Mesenchymal stem cell (in vitro differentiated cells and primary cell): ENCODE measurements around the gene CREBRF.

Source experiments
- DNase-seq: peaks from one replicate; pipeline ENCODE4 v3.0.0-alpha.2; 2013
- H2AFZ ChIP-seq: one replicate; pipeline ENCODE4 v1.6.1; 2013; ENCODE audit warnings: low read depth, mild to moderate bottlenecking, control low read depth, inconsistent platforms, low read length, moderate library complexity
- H2AK5ac ChIP-seq: 2 replicates; pipeline ENCODE4 v1.6.1; 2013; ENCODE audit warnings: low read length, moderate library complexity, mild to moderate bottlenecking, inconsistent platforms; ENCODE audit not compliant: severe bottlenecking
- H2BK120ac ChIP-seq: one replicate; pipeline ENCODE4 v1.6.1; 2013; ENCODE audit warnings: low read depth, mild to moderate bottlenecking, inconsistent platforms, low read length, moderate library complexity
- H2BK12ac ChIP-seq, 2 experiments: one replicate each; pipeline ENCODE4 v1.6.1; 2013; ENCODE audit warnings: inconsistent platforms in 2 of 2, low read length in 2 of 2, mild to moderate bottlenecking in 2 of 2, moderate library complexity in 2 of 2, control low read depth in 1 of 2
- H2BK15ac ChIP-seq: one replicate; pipeline ENCODE4 v1.6.1; 2013; ENCODE audit warnings: mild to moderate bottlenecking, low read depth, inconsistent platforms; ENCODE audit not compliant: poor library complexity, severe bottlenecking
- H2BK5ac ChIP-seq: 2 replicates; pipeline ENCODE4 v1.6.1; 2013; ENCODE audit warnings: low read depth, mild to moderate bottlenecking, low read length, control low read depth, inconsistent platforms; ENCODE audit not compliant: poor library complexity, severe bottlenecking
- H3K14ac ChIP-seq, 2 experiments: one replicate each; pipeline ENCODE4 v1.6.1; 2013; ENCODE audit warnings: inconsistent platforms in 2 of 2, low read length in 2 of 2, control low read depth in 1 of 2, mild to moderate bottlenecking in 1 of 2, moderate library complexity in 1 of 2
- H3K18ac ChIP-seq, 2 experiments: one replicate each; pipeline ENCODE4 v1.6.1; 2013; ENCODE audit warnings: inconsistent platforms in 2 of 2, low read length in 2 of 2, control low read depth in 1 of 2, low read depth in 1 of 2, mild to moderate bottlenecking in 1 of 2
- H3K23ac ChIP-seq, 2 experiments: one replicate each; pipeline ENCODE4 v1.6.1; 2013; ENCODE audit warnings: inconsistent platforms in 2 of 2, low read length in 2 of 2, mild to moderate bottlenecking in 2 of 2, moderate library complexity in 2 of 2, control low read depth in 1 of 2
- H3K27ac ChIP-seq: 2 replicates; pipeline ENCODE4 v1.5.1; 2013; ENCODE audit warnings: mild to moderate bottlenecking, moderate library complexity, low read length, control low read depth, inconsistent platforms; ENCODE audit not compliant: poor library complexity, severe bottlenecking
- H3K27me3 ChIP-seq, 2 experiments: 2 replicates each; pipeline versions ENCODE4 v1.6.1 to v1.7.0; 2013; ENCODE audit warnings: low read length in 2 of 2, mild to moderate bottlenecking in 2 of 2, moderate library complexity in 2 of 2, control low read depth in 1 of 2, inconsistent platforms in 1 of 2; ENCODE audit not compliant: control insufficient read depth in 1 of 2, insufficient read depth in 1 of 2
- H3K36me3 ChIP-seq, 2 experiments: 2 replicates each; pipeline versions ENCODE4 v1.6.1 to v1.7.0; 2013; ENCODE audit warnings: low read length in 2 of 2, control low read depth in 1 of 2, inconsistent platforms in 1 of 2, low read depth in 1 of 2, mild to moderate bottlenecking in 1 of 2; ENCODE audit not compliant: insufficient read depth in 2 of 2, control insufficient read depth in 1 of 2
- H3K4ac ChIP-seq, 2 experiments: one replicate each; pipeline ENCODE4 v1.6.1; 2013; ENCODE audit warnings: inconsistent platforms in 2 of 2, low read length in 2 of 2, mild to moderate bottlenecking in 2 of 2, moderate library complexity in 2 of 2, control low read depth in 1 of 2, low read depth in 1 of 2
- H3K4me1 ChIP-seq: 2 replicates; pipeline ENCODE4 v1.6.1; 2013; ENCODE audit warnings: low read depth, low read length, control low read depth; ENCODE audit not compliant: control insufficient read depth, insufficient read depth
- H3K4me2 ChIP-seq: 2 replicates; pipeline ENCODE4 v1.6.1; 2013; ENCODE audit warnings: low read length, mild to moderate bottlenecking, inconsistent platforms; ENCODE audit not compliant: poor library complexity, severe bottlenecking
- H3K4me3 ChIP-seq, 2 experiments: 2 replicates each; pipeline versions ENCODE4 v1.5.1 to v1.7.0; 2013; ENCODE audit warnings: low read length in 2 of 2, mild to moderate bottlenecking in 2 of 2, control low read depth in 1 of 2, low read depth in 1 of 2; ENCODE audit not compliant: insufficient read depth in 1 of 2
- H3K79me1 ChIP-seq: replicated peaks from 2 replicates; pipeline ENCODE4 v1.6.1; 2013; ENCODE audit warnings: mild to moderate bottlenecking, control low read depth, low read length, inconsistent platforms; ENCODE audit not compliant: poor library complexity, severe bottlenecking
- H3K9ac ChIP-seq: 2 replicates; pipeline ENCODE4 v1.7.0; 2013; ENCODE audit warnings: mild to moderate bottlenecking, low read length, moderate library complexity
- H3K9me3 ChIP-seq: 2 replicates; pipeline ENCODE4 v1.7.0; 2013; ENCODE audit warnings: mild to moderate bottlenecking, low read length; ENCODE audit not compliant: control insufficient read depth
- H4K8ac ChIP-seq: one replicate; pipeline ENCODE4 v1.6.1; 2013; ENCODE audit warnings: inconsistent platforms, mild to moderate bottlenecking, low read length, moderate library complexity
- H4K91ac ChIP-seq: one replicate; pipeline ENCODE4 v1.6.1; 2013; ENCODE audit warnings: mild to moderate bottlenecking, low read length, inconsistent platforms
- WGBS: methylation state at CpG from one replicate; pipeline ENCODE4 v1.1.7; 2013; ENCODE audit warnings: mixed read lengths; 5-methylcytosine and 5-hydroxymethylcytosine counted together

The CREBRF gene

GRCh38 chr5:173050791-173051190 lies 5.4 kb upstream of the CREBRF start:
- H3K9ac ChIP-seq: peak overlapping the region; percentile 18
- H2BK120ac ChIP-seq: no peak overlapping the region
- no peaks in the 10 kb centered on the region for H3K27me3 ChIP-seq
- H3K14ac ChIP-seq: no peak overlapping the region
- 58% methylated on average over 2 of the region's 2 CpGs for WGBS
- H3K36me3 ChIP-seq: no peaks in the 10 kb centered on the region
- H4K91ac ChIP-seq: no peak overlapping the region
- no peak overlapping the region for H2BK12ac ChIP-seq
- no peaks in the 10 kb centered on the region for H3K4me1 ChIP-seq
- no peak overlapping the region for H3K27ac ChIP-seq
- no peaks in the 10 kb centered on the region for H3K79me1 ChIP-seq
- no peak overlapping the region for H3K4me2 ChIP-seq
- H2AFZ ChIP-seq: no peak overlapping the region
- no peaks in the 10 kb centered on the region for H3K9me3 ChIP-seq
- no peak overlapping the region for H2AK5ac ChIP-seq
- H3K23ac ChIP-seq: no peak overlapping the region
- H3K18ac ChIP-seq: no peak overlapping the region
- no peak overlapping the region for H3K4ac ChIP-seq
- no peak overlapping the region for H4K8ac ChIP-seq
- H2BK5ac ChIP-seq: no peak overlapping the region
- DNase-seq: peak; percentile 25
- no peak overlapping the region for H2BK15ac ChIP-seq
- no peak overlapping the region for H3K4me3 ChIP-seq

GRCh38 chr5:173051746-173052145 lies 4.4 kb upstream of the CREBRF start:
- Histone ChIP-seq H3K4ac (no peak overlapping the region), H3K23ac (no peak overlapping the region), H3K4me1 (no peaks in the 10 kb centered on the region), H3K27me3 (no peaks in the 10 kb centered on the region), H4K91ac (no peak overlapping the region), H3K4me2 (no peak overlapping the region), H4K8ac (no peak overlapping the region), H3K9me3 (no peaks in the 10 kb centered on the region), H2AK5ac (no peak overlapping the region), H3K9ac (no peak overlapping the region), H2BK15ac (no peak overlapping the region), H3K79me1 (peaks cover 2% of the 10 kb centered on the region), H2BK12ac (no peak overlapping the region), H3K18ac (no peak overlapping the region), H3K4me3 (no peak overlapping the region), H3K27ac (no peak overlapping the region), H2AFZ (no peak overlapping the region), H3K14ac (no peak overlapping the region), H3K36me3 (no peaks in the 10 kb centered on the region), H2BK5ac (no peak overlapping the region), H2BK120ac (no peak overlapping the region)
- peak; percentile 40 for DNase-seq
- WGBS: 41% methylated on average over 3 of the region's 5 CpGs

- Histone ChIP-seq H4K91ac (no peak overlapping the region), H2BK5ac (no peak overlapping the region), H3K9ac (no peak overlapping the region)
Measured at GRCh38 chr5:173053041-173053440, 3.1 kb upstream of the CREBRF start.

GRCh38 chr5:173055042-173055721 lies 970 bp upstream of the CREBRF start:
- 43% methylated on average over 8 of the region's 10 CpGs for WGBS
- DNase-seq: no peak

More at GRCh38 chr5:173053041-173053440, 3.1 kb upstream of the CREBRF start:
- Histone ChIP-seq H3K4me2 (no peak overlapping the region), H2AK5ac (no peak overlapping the region), H3K14ac (no peak overlapping the region), H3K79me1 (peaks cover 2% of the 10 kb centered on the region), H4K8ac (no peak overlapping the region), H2BK15ac (no peak overlapping the region), H3K23ac (no peak overlapping the region), H3K27me3 (no peaks in the 10 kb centered on the region), H3K4me1 (no peaks in the 10 kb centered on the region), H3K4me3 (no peak overlapping the region), H3K27ac (no peak overlapping the region), H2BK12ac (no peak overlapping the region), H3K18ac (no peak overlapping the region), H3K9me3 (no peaks in the 10 kb centered on the region), H2BK120ac (no peak overlapping the region), H3K4ac (no peak overlapping the region), H2AFZ (no peak overlapping the region), H3K36me3 (no peaks in the 10 kb centered on the region)
- no peak for DNase-seq
- 93% methylated on average over 3 of the region's 3 CpGs for WGBS

More at GRCh38 chr5:173055042-173055721, 970 bp upstream of the CREBRF start:
- peak overlapping the region in 1 of 2 experiments; percentile 83 for H3K4me3 ChIP-seq
- H3K4ac ChIP-seq: peak overlapping the region in 1 of 2 experiments; percentile 16
- no peaks in the 10 kb centered on the region for H3K27me3 ChIP-seq
- peak overlapping the region; percentile 60 for H4K8ac ChIP-seq
- H3K9me3 ChIP-seq: no peaks in the 10 kb centered on the region
- H3K9ac ChIP-seq: peak overlapping the region; percentile 87
- peaks cover 5% of the 10 kb centered on the region for H3K79me1 ChIP-seq
- no peak overlapping the region for H2AK5ac ChIP-seq
- H3K23ac ChIP-seq: no peak overlapping the region
- H3K27ac ChIP-seq: no peak overlapping the region
- no peak overlapping the region for H2BK120ac ChIP-seq
- no peak overlapping the region for H4K91ac ChIP-seq
- H2BK5ac ChIP-seq: no peak overlapping the region
- H3K36me3 ChIP-seq: peaks cover 0 to 5% of the 10 kb centered on the region in 2 experiments
- H2BK12ac ChIP-seq: peak overlapping the region in 1 of 2 experiments; percentile 76
- no peak overlapping the region for H2AFZ ChIP-seq
- H3K4me2 ChIP-seq: peak overlapping the region; percentile 97
- H3K4me1 ChIP-seq: no peaks in the 10 kb centered on the region
- H3K18ac ChIP-seq: no peak overlapping the region
- no peak overlapping the region for H3K14ac ChIP-seq
- H2BK15ac ChIP-seq: no peak overlapping the region
